PC-9 (cell line): ENCODE measurements around the gene UBE2D3. TPM values are rescaled to one million over a fixed set of nuclear protein-coding genes. Genes with fewer than 3 reads are reported as not detected.

Experiments used
- BruUV-seq: library from RNA; stranded (reverse); fragments of 400-500 nt; replicated peaks from 2 replicates; lab custom pipeline; 2021; lab: Mats Ljungman, UMichigan
- CTCF ChIA-PET: fragments of 300-600 bp; sonication (Branson Sonifier 250); formaldehyde crosslinking; loops from one replicate; lab custom pipeline; 2022; ENCODE audit warnings: antibody characterized with exemption; lab: Charles Lee
- POLR2A ChIA-PET: fragments of 300-600 bp; sonication (Branson Sonifier 250); formaldehyde crosslinking; loops from one replicate; lab custom pipeline; 2022; ENCODE audit warnings: antibody characterized with exemption; ENCODE audit not compliant: unreplicated experiment; lab: Charles Lee
- DNase-seq, 2 experiments: peaks; one replicate each; pipeline versions ENCODE4 v3.0.0 to v3.0.0-alpha.2; 2015 to 2022; ENCODE audit warnings: mixed read lengths in 1 of 2
- H2AFZ ChIP-seq: fragments of 200-600 bp; sonication (generic); 2 replicates; pipeline ENCODE4 v1.8.1; 2017; ENCODE audit warnings: antibody characterized with exemption
- H3F3A ChIP-seq: fragments of 200-600 bp; sonication (generic); 2 replicates; pipeline ENCODE4 v1.8.1; 2017; ENCODE audit warnings: antibody characterized with exemption, mild to moderate bottlenecking, low read depth; ENCODE audit not compliant: insufficient read depth
- H3K27ac ChIP-seq: fragments of 200-600 bp; sonication (generic); 2 replicates; pipeline ENCODE4 v1.6.1; 2016; ENCODE audit warnings: mixed run types
- H3K27me3 ChIP-seq: fragments of 200-600 bp; sonication (generic); 2 replicates; pipeline ENCODE4 v1.6.1; 2016; ENCODE audit warnings: low read depth, mixed run types; ENCODE audit not compliant: insufficient read depth
- H3K36me3 ChIP-seq: fragments of 200-600 bp; sonication (generic); 2 replicates; pipeline ENCODE4 v1.6.1; 2016; ENCODE audit warnings: low read depth, mixed run types
- H3K4me1 ChIP-seq: fragments of 200-600 bp; sonication (generic); replicated peaks from 2 replicates; pipeline ENCODE4 v1.6.1; 2016; ENCODE audit warnings: mixed run types; ENCODE audit not compliant: insufficient read depth
- H3K4me2 ChIP-seq: fragments of 200-600 bp; sonication (generic); 2 replicates; pipeline ENCODE4 v1.6.1; 2017; ENCODE audit warnings: mixed run types
- H3K4me3 ChIP-seq: fragments of 200-600 bp; sonication (generic); 2 replicates; pipeline ENCODE4 v1.6.1; 2016; ENCODE audit warnings: mixed run types
- H3K79me2 ChIP-seq: fragments of 200-600 bp; sonication (generic); 2 replicates; pipeline ENCODE4 v1.6.1; 2017; ENCODE audit warnings: low read depth, mixed run types
- H3K9me2 ChIP-seq: fragments of 200-600 bp; sonication (generic); 2 replicates; pipeline ENCODE4 v1.8.1; 2017; ENCODE audit warnings: mild to moderate bottlenecking; ENCODE audit not compliant: insufficient read depth
- H3K9me3 ChIP-seq: fragments of 200-600 bp; sonication (generic); 2 replicates; pipeline ENCODE4 v1.8.1; 2016; ENCODE audit warnings: low read depth; ENCODE audit not compliant: insufficient read depth
- H4K20me1 ChIP-seq: fragments of 200-600 bp; sonication (generic); 2 replicates; pipeline ENCODE4 v1.8.1; 2017; ENCODE audit not compliant: insufficient read depth
- CTCF ChIP-seq: fragments of 200-600 bp; sonication (generic); conservative IDR thresholded peaks from 2 replicates; pipeline ENCODE4 v1.6.1; 2017; ENCODE audit warnings: mixed run types, antibody characterized with exemption, mild to moderate bottlenecking, moderate library complexity
- EZH2 ChIP-seq: fragments of 200-600 bp; sonication (generic); IDR thresholded peaks from 2 replicates; pipeline ENCODE4 v1.8.0; 2017; ENCODE audit warnings: antibody characterized with exemption, low read depth
- intact Hi-C: fragments of 100-400 bp; cut with micrococcal nuclease; formaldehyde crosslinking; loops from one replicate; pipeline ENCODE4 v1.10.0; 2022; ENCODE audit not compliant: unreplicated experiment
- total RNA-seq: library from RNA; stranded (reverse); gene quantifications from 2 replicates; pipeline ENCODE4 v1.2.3, GENCODE V29; 2021

Gene UBE2D3
- total RNA-seq, 1 experiment from 2014 or later = 183 TPM

GRCh38 chr4:102858828-102859464 is 31.6 kb upstream of the UBE2D3 start:
- intact Hi-C loops = no loop called here

DNA sequence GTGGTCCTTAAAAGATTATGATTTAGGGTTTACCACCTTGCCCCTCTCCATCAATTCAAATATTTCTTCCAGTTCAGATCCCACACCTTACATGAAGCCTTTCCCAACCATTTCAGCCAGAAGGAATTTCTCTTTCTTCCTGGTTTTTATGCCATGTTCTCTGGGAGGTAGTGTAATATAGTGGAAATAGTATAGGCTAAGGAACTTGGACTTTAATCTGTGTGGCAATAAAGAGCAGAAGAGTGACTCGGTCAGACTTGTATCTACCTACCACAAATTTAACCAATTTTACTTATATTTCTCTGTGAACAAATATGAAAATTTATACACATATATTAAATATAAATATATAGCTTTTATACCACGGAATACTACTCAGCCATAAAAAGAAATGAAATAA is 23.0 kb upstream of the UBE2D3 start:
- Histone ChIP-seq H3K9me3 (no peaks in the 10 kb centered on the region), H2AFZ (no peak overlapping the region), H3K27me3 (no peaks in the 10 kb centered on the region), H3K79me2 (no peaks in the 10 kb centered on the region), H3K9me2 (no peaks in the 10 kb centered on the region), H3K36me3 (no peaks in the 10 kb centered on the region), H3K4me3 (no peak overlapping the region), H3F3A (no peaks in the 10 kb centered on the region), H4K20me1 (no peaks in the 10 kb centered on the region), H3K4me2 (no peak overlapping the region), H3K27ac (no peak overlapping the region), H3K4me1 (no peaks in the 10 kb centered on the region)
- ChIA-PET CTCF (interaction anchor here (0.6 kb wide), 1 partner anchor 47 kb away, joined by 9 read pairs; no protein-coding TSS in a partner anchor), POLR2A (no interaction called here)
- TF ChIP-seq EZH2 = no peak
- TF ChIP-seq CTCF = no peak
- DNase-seq = no peak
- BruUV-seq = no TSS peak
- intact Hi-C loops = no loop called here

More at GRCh38 chr4:102858828-102859464, 31.6 kb upstream of the UBE2D3 start:
- Histone ChIP-seq H3K9me3 (no peaks in the 10 kb centered on the region; the same call in 1 of the 2 replicates), H3K79me2 (no peaks in the 10 kb centered on the region), H3K4me3 (no peak overlapping the region), H3K27ac (no peak overlapping the region), H4K20me1 (no peaks in the 10 kb centered on the region), H3K36me3 (no peaks in the 10 kb centered on the region), H3K9me2 (no peaks in the 10 kb centered on the region), H3K4me2 (no peak overlapping the region), H3F3A (no peaks in the 10 kb centered on the region), H3K27me3 (no peaks in the 10 kb centered on the region), H3K4me1 (no peaks in the 10 kb centered on the region), H2AFZ (no peak overlapping the region)
- no TSS peak for BruUV-seq
- CTCF ChIA-PET = no interaction called here
- TF ChIP-seq EZH2 (no peak), CTCF (no peak)
- POLR2A ChIA-PET = no interaction called here
- DNase-seq = no peak

DNA sequence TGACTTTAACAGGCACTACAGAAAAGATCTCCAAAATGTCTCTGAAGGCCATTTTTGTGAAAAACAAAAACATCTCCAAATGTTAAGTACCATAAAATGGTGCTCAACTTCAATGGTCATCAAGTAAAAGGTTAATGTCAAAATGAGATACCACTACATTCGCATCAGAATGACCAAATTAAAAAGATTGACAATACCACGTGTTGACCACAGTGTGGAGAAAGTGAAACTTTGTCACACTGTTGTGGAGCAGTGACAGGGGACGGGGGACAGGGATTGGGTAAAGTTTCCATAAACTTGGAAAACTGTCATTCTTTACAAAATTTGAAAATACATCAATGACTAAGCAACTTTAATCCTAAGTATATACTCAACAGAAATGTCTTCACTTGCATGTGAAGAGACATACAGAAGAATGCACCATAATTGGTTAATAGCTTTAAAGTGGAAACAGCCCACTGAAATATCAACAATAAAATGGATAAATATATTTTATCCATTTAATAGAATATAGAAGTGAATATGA is 22.3 kb upstream of the UBE2D3 start:
- Histone ChIP-seq H3K79me2 (no peaks in the 10 kb centered on the region), H3K4me3 (no peak overlapping the region), H3K27ac (no peak overlapping the region), H3F3A (no peaks in the 10 kb centered on the region), H3K9me2 (no peaks in the 10 kb centered on the region), H3K36me3 (no peaks in the 10 kb centered on the region), H3K27me3 (no peaks in the 10 kb centered on the region), H3K4me1 (no peaks in the 10 kb centered on the region), H2AFZ (no peak overlapping the region), H3K9me3 (no peaks in the 10 kb centered on the region), H4K20me1 (no peaks in the 10 kb centered on the region), H3K4me2 (no peak overlapping the region)
- TF ChIP-seq CTCF (no peak), EZH2 (no peak)
- DNase-seq = no peak
- ChIA-PET POLR2A (no interaction called here), CTCF (interaction anchor here (0.6 kb wide), 1 partner anchor 46 kb away, joined by 9 read pairs; no protein-coding TSS in a partner anchor)
- no TSS peak for BruUV-seq
- intact Hi-C loops = no loop called here
